ENCODE data around the gene SMARCD2. TPM values are rescaled to one million over a fixed set of nuclear protein-coding genes. Genes with fewer than 3 reads are reported as not detected.
A peak's percentile ranks its signal among the peaks of the same experiment; 100 is the strongest.
"Not testable (repeated sequence)": the region's sequence is repeated elsewhere in the genome, so short reads cannot be mapped to it uniquely, and the experiment has no call there.

SMARCD2 gene
- polyA plus RNA-seq, 1 experiment = 48.8 TPM

DNA sequence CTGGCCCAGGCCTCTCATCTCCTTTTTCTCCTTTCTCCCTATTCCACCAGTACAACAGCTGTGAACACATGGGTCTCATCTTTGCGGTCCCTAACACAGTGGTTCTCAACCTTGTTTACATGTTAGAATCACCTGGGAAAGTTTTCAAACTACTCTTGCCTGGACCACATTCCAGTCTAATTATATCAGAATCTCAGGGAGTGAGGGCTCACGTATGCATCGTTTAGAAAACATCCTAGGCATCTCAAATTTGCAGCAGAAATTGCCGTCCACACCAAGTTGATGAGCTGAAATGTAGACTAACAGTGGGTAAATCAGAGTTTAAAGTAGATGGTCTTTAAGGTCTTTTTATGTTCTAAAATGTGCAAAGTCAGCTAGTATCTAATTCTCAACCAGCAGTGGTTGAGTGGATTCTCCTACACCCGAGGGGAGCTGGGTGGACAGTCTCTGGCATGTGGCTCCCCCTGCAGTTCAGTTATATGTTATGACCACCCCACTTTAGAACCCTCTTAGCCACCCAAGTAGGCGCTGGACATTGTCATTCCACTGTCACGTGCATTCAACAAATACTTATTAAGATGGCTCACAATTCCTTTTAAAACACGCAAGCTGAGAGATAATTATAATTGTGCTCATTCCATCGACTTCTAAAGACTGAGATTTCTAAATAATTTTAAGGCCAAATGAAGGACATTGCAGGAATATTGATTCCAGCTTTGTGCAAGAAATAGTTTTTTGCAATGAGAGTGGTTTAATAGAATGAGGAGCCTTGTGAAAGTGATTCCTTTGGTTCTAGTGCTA, 27.2 kb upstream of the SMARCD2 start:
- DNase-seq (ENCODE audit: low read depth, low spot score); H3K4me3 ChIP-seq (ENCODE audit: low read depth, low read length); POLR2A ChIA-PET; H3K27ac ChIP-seq (ENCODE audit: low read depth, low read length); H3K9me3 ChIP-seq (ENCODE audit: control insufficient read depth, insufficient read depth, low read length); H3K27me3 ChIP-seq (ENCODE audit: control insufficient read depth, insufficient read depth, low read length): not testable (repeated sequence)
- TF ChIP-seq, protein P1, sequence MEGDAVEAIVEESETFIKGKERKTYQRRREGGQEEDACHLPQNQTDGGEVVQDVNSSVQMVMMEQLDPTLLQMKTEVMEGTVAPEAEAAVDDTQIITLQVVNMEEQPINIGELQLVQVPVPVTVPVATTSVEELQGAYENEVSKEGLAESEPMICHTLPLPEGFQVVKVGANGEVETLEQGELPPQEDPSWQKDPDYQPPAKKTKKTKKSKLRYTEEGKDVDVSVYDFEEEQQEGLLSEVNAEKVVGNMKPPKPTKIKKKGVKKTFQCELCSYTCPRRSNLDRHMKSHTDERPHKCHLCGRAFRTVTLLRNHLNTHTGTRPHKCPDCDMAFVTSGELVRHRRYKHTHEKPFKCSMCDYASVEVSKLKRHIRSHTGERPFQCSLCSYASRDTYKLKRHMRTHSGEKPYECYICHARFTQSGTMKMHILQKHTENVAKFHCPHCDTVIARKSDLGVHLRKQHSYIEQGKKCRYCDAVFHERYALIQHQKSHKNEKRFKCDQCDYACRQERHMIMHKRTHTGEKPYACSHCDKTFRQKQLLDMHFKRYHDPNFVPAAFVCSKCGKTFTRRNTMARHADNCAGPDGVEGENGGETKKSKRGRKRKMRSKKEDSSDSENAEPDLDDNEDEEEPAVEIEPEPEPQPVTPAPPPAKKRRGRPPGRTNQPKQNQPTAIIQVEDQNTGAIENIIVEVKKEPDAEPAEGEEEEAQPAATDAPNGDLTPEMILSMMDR (IDR thresholded peaks at IDR 0.05; ENCODE audit: low read depth, low read length) = peak; percentile 27
- CTCF ChIA-PET = interaction anchor here (1.4 kb wide), 1 partner anchor 12 kb away, joined by 6 read pairs; the partner anchor contains the start of gene GH2

DNA sequence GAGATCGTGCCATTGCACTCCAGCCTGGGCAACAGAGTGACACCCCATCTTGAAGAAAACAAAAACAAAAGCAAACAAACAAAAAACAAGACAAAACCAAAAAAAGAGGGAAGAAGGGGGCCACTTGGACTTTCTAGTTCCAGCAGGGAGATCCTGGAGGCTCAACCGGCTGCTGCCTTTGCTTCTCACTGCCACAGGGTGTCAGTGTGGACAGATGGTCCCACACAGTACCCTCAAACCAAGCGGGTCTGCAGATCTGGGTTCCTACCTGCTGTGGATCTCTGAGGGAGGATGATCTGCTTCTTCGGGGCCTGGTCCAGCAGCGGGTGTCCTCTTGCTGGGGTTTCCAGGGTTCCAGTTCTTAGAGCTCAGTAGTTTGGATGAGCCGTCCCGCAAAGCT, 24.1 kb upstream of the SMARCD2 start:
- H3K27me3 ChIP-seq (ENCODE audit: control insufficient read depth, insufficient read depth, low read length); H3K9me3 ChIP-seq (ENCODE audit: control insufficient read depth, insufficient read depth, low read length); POLR2A ChIA-PET; H3K4me3 ChIP-seq (ENCODE audit: low read depth, low read length); H3K27ac ChIP-seq (ENCODE audit: low read depth, low read length); DNase-seq (ENCODE audit: low read depth, low spot score): not testable (repeated sequence)
- CTCF ChIA-PET = interaction anchor here (0.6 to 1.8 kb wide), 9 partner anchors 9 to 230 kb away, joined by 3 to 14 read pairs (median 5); partner anchors contain the start of genes CSHL1 and GH2
- TF ChIP-seq, protein P1 (IDR thresholded peaks at IDR 0.05; ENCODE audit: low read depth, low read length) = peak; percentile 16; the same call in 1 of the 2 replicates

DNA sequence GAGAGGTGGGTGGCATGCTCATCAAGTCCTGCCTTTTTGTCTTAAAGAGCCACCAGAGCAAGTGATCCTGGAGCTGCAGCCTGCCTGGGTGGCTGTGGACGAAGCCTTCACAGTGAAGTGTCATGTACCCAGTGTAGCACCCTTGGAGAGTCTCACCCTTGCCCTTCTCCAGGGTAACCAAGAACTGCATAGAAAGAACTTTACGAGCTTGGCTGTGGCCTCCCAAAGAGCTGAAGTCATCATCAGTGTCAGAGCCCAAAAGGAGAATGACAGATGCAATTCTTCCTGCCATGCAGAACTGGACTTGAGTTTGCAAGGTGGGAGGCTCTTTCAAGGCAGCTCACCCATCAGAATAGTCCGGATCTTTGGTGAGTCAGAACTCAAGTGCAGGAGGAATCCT, 16.8 kb upstream of the SMARCD2 start:
- CTCF ChIA-PET = interaction anchor here (0.5 to 1.8 kb wide), 3 partner anchors 11 to 171 kb away, joined by 3 to 6 read pairs (median 4); no protein-coding TSS in a partner anchor
- POLR2A ChIA-PET = no interaction called here

DNA sequence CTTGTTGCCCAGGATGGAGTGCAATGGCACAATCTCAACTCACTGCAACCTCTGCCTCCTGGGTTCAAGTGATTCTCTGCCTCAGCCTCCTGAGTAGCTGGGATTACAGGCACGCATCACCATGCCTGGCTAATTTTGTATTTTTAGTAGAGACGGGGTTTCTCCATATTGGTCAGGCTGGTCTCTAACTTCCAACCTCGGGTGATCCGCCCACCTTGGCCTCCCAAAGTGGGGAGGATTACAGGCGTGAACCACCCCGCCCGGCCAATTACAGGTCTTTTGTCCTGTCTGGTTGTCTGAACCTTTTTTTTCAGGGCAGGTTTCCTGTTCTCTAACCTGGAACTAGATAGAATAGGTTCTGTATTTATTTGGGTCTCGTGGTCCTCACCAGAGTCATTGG, 13.9 kb upstream of the SMARCD2 start:
- POLR2A ChIA-PET; H3K9me3 ChIP-seq (ENCODE audit: control insufficient read depth, insufficient read depth, low read length); H3K27ac ChIP-seq (ENCODE audit: low read depth, low read length); DNase-seq (ENCODE audit: low read depth, low spot score); H3K4me3 ChIP-seq (ENCODE audit: low read depth, low read length): not testable (repeated sequence)
- CTCF ChIA-PET = interaction anchor here (0.5 to 2.8 kb wide), 4 partner anchors 9 to 621 kb away, joined by 3 to 14 read pairs (median 6); no protein-coding TSS in a partner anchor
- peaks cover 23% of the 10 kb centered on the region for H3K27me3 ChIP-seq (ENCODE audit: control insufficient read depth, insufficient read depth, low read length)

More for the DNA sequence above, 16.8 kb upstream of the SMARCD2 start:
- DNase-seq (ENCODE audit: low read depth, low spot score) = no peak
- Histone ChIP-seq H3K27me3 (ENCODE audit: control insufficient read depth, insufficient read depth, low read length) (peaks cover 13% of the 10 kb centered on the region), H3K9me3 (ENCODE audit: control insufficient read depth, insufficient read depth, low read length) (no peaks in the 10 kb centered on the region), H3K27ac (ENCODE audit: low read depth, low read length) (no peak overlapping the region), H3K4me3 (ENCODE audit: low read depth, low read length) (no peak overlapping the region)
- TF ChIP-seq, protein P1 (IDR thresholded peaks at IDR 0.05; ENCODE audit: low read depth, low read length) = no peak

DNA sequence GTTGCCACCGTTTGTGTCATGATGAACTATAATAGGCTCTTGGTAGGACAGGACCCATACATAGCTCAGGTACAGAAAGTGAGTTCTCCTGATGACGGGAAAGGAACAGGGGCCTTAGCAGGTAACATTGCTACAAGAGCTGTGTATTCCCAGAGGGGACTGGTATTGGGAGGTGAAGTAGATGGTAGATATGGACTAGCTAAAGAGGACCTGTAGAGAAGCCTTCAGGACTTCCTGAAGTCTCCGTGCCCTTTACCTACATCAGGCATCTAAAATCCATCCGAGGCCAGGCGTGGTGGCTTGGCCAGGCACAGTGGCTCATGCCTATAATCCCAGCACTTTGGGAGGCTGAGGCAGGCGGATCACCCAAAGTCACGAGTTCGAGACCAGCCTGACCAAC, 12.7 kb upstream of the SMARCD2 start:
- ChIA-PET CTCF (interaction anchor here (2.8 kb wide), 1 partner anchor 11 kb away, joined by 14 read pairs; no protein-coding TSS in a partner anchor), POLR2A (no interaction called here)
- Histone ChIP-seq H3K4me3 (ENCODE audit: low read depth, low read length) (no peak overlapping the region), H3K27ac (ENCODE audit: low read depth, low read length) (no peak overlapping the region), H3K9me3 (ENCODE audit: control insufficient read depth, insufficient read depth, low read length) (no peaks in the 10 kb centered on the region), H3K27me3 (ENCODE audit: control insufficient read depth, insufficient read depth, low read length) (peaks cover 22% of the 10 kb centered on the region)
- TF ChIP-seq, protein P1 (IDR thresholded peaks at IDR 0.05; ENCODE audit: low read depth, low read length) = no peak
- no peak for DNase-seq (ENCODE audit: low read depth, low spot score)
